HG02642 (cell line): ENCODE data around the gene PLA2G2C.

Experiments used
- ATAC-seq: cut with Tn5 transposase; IDR thresholded peaks from one replicate; pipeline ENCODE4 v1.9.1; 2021; ENCODE audit warnings: mild to moderate bottlenecking; ENCODE audit not compliant: unreplicated experiment, poor library complexity

Gene PLA2G2C

GRCh38 chr1:20187103-20187812 is 940 bp upstream of the PLA2G2C start:
- ATAC-seq: no peak

GRCh38 chr1:20184997-20185833 is 1.1 kb downstream of the PLA2G2C start:
- ATAC-seq: no peak

- ATAC-seq: no peak
Observed at GRCh38 chr1:20184481-20184900, 1.8 kb downstream of the PLA2G2C start.

- ATAC-seq: no peak
Observed at GRCh38 chr1:20183616-20184271, 2.6 kb downstream of the PLA2G2C start.

- ATAC-seq: no peak
Observed at GRCh38 chr1:20183035-20183434, 3.3 kb downstream of the PLA2G2C start.

GRCh38 chr1:20182415-20182814 is 3.9 kb downstream of the PLA2G2C start:
- ATAC-seq: no peak

GRCh38 chr1:20180844-20181207 is 5.5 kb downstream of the PLA2G2C start:
- no peak for ATAC-seq

- no peak for ATAC-seq
Observed at GRCh38 chr1:20180129-20180843, 6.0 kb downstream of the PLA2G2C start.

- no peak for ATAC-seq
Observed at GRCh38 chr1:20179371-20180128, 6.8 kb downstream of the PLA2G2C start.

- no peak for ATAC-seq
Observed at GRCh38 chr1:20178634-20179370, 7.5 kb downstream of the PLA2G2C start.

GRCh38 chr1:20174937-20175666 is 11.2 kb downstream of the PLA2G2C start:
- ATAC-seq: no peak

- ATAC-seq: no peak
Observed at GRCh38 chr1:20172033-20172590, 14.2 kb downstream of the PLA2G2C start.

GRCh38 chr1:20169932-20170331 is 16.4 kb downstream of the PLA2G2C start:
- ATAC-seq: no peak

GRCh38 chr1:20168564-20169491 is 17.5 kb downstream of the PLA2G2C start:
- no peak for ATAC-seq

GRCh38 chr1:20167126-20167525 is 19.2 kb downstream of the PLA2G2C start:
- ATAC-seq: no peak

- ATAC-seq: no peak
Observed at GRCh38 chr1:20166051-20166450, 20.3 kb downstream of the PLA2G2C start.

- no peak for ATAC-seq
Observed at GRCh38 chr1:20165522-20165951, 20.8 kb downstream of the PLA2G2C start.
